ENCODE data around the gene NT5DC2. TPM values are rescaled to one million over a fixed set of nuclear protein-coding genes. Genes with fewer than 3 reads are reported as not detected.

NT5DC2 gene
- total RNA-seq, 2 donors from 2014 or later = 25.4 to 32.4 TPM

GRCh38 chr3:52484680-52485461 is 48.8 kb downstream of the NT5DC2 start:
- no peak for ATAC-seq
- 84 to 88% methylated on average over 8 to 10 of the region's 10 CpGs for WGBS, 2 donors
- H3K4me1 ChIP-seq = peaks cover under 1% of the 10 kb centered on the region
- no peaks in the 10 kb centered on the region for H3K27me3 ChIP-seq
- H3K4me3 ChIP-seq = no peak overlapping the region
- H3K36me3 ChIP-seq (replicated peaks in 1 of 2; ENCODE audit: insufficient read depth in 1 of 2, low read depth in 2 of 2) = peaks cover 0 to 19% of the 10 kb centered on the region in 2 donors
- intact Hi-C loops (cut with DNase I) = no loop called here
- no peak for DNase-seq
- no peak for TF ChIP-seq POLR2A (IDR thresholded peaks at IDR 0.05)
- TF ChIP-seq, protein P1, sequence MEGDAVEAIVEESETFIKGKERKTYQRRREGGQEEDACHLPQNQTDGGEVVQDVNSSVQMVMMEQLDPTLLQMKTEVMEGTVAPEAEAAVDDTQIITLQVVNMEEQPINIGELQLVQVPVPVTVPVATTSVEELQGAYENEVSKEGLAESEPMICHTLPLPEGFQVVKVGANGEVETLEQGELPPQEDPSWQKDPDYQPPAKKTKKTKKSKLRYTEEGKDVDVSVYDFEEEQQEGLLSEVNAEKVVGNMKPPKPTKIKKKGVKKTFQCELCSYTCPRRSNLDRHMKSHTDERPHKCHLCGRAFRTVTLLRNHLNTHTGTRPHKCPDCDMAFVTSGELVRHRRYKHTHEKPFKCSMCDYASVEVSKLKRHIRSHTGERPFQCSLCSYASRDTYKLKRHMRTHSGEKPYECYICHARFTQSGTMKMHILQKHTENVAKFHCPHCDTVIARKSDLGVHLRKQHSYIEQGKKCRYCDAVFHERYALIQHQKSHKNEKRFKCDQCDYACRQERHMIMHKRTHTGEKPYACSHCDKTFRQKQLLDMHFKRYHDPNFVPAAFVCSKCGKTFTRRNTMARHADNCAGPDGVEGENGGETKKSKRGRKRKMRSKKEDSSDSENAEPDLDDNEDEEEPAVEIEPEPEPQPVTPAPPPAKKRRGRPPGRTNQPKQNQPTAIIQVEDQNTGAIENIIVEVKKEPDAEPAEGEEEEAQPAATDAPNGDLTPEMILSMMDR (IDR thresholded peaks at IDR 0.05) = no peak
- H3K9me3 ChIP-seq = no peaks in the 10 kb centered on the region
- no peak overlapping the region for H3K27ac ChIP-seq

DNA sequence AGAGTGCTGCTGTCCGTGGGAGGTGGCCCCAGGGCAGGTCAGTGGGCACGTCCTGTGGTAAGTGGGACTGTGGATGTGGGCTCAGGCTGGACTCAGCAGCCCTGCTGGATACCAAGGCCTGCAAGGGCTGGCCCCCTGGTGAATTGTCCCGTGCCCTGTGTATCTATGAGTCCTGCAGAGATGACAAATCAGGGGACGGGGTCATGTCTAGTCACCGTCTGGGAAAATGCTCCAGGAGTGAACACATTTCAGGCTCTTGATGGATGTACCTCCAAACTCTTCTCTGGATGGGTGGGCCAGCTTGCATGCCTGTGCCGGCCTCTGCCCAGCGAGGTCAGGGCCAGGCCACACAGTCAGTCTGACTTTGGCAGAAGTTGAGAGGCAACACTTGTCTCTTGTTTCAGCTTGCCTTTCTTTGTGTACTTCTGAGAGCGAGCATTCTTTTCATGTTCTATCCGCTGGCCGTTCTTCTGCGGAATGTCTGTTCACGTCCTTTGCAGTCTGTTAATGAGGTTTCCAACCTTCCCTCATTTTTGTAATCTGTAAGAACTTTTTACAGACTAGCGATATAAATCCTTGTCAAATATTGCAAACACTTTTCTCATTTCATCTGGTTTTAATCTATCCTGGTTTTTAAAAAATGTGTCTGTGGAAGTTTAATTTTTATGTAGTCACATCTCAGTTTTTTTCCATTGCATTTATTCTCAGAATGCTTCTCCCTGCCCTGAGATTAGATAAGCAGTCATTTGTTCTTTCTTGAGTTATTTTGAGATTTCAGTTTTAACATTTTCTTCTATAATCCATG is 49.9 kb downstream of the NT5DC2 start:
- no peak for TF ChIP-seq POLR2A (IDR thresholded peaks at IDR 0.05)
- TF ChIP-seq, protein P1 (IDR thresholded peaks at IDR 0.05) = no peak
- Histone ChIP-seq H3K27ac (peak overlapping the region in 1 of 4 donors; percentile 20), H3K36me3 (replicated peaks in 1 of 2; ENCODE audit: insufficient read depth in 1 of 2, low read depth in 2 of 2) (peaks cover 0 to 24% of the 10 kb centered on the region in 2 donors), H3K27me3 (no peaks in the 10 kb centered on the region), H3K4me3 (no peak overlapping the region), H3K9me3 (no peaks in the 10 kb centered on the region), H3K4me1 (no peaks in the 10 kb centered on the region)
- intact Hi-C loops (cut with DNase I) = no loop called here
- DNase-seq = no peak
- ATAC-seq = no peak
- WGBS, 2 donors = 85 to 91% methylated on average over 11 to 13 of the region's 13 CpGs

DNA sequence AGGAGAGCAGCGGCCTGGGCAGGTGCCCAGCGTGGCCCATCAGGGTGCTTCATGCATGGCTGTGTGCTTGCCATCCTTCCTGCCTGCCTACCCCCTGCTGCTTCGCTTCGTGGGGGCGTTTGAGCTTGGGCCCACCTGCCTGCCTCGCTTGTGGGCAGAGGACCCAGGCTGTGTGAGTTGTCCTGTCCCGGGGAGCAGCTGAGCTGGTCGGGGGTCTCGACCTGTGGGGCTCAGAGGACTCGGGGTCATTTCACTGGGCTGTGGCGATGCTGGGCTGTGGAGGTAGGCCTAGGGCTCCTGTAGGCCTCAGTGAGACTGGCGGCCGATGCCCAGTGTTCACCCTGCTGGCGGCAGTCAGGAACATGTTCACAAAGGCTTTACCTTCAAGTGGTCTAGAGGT is 50.6 kb downstream of the NT5DC2 start:
- no peak for ATAC-seq
- H3K9me3 ChIP-seq = no peaks in the 10 kb centered on the region
- TF ChIP-seq, protein P1 (IDR thresholded peaks at IDR 0.05) = no peak
- TF ChIP-seq POLR2A (IDR thresholded peaks at IDR 0.05) = no peak
- no peak for DNase-seq
- 87% methylated on average over 14 of the region's 14 CpGs; no CpG with 5 or more reads in 1 of the 2 donors for WGBS, 2 donors
- no peaks in the 10 kb centered on the region for H3K27me3 ChIP-seq
- intact Hi-C loops (cut with DNase I) = no loop called here
- no peaks in the 10 kb centered on the region for H3K4me1 ChIP-seq
- H3K36me3 ChIP-seq (replicated peaks in 1 of 2; ENCODE audit: insufficient read depth in 1 of 2, low read depth in 2 of 2) = peaks cover 0 to 22% of the 10 kb centered on the region in 2 donors
- no peak overlapping the region for H3K4me3 ChIP-seq
- H3K27ac ChIP-seq = peak overlapping the region in 1 of 4 donors; percentile 20

DNA sequence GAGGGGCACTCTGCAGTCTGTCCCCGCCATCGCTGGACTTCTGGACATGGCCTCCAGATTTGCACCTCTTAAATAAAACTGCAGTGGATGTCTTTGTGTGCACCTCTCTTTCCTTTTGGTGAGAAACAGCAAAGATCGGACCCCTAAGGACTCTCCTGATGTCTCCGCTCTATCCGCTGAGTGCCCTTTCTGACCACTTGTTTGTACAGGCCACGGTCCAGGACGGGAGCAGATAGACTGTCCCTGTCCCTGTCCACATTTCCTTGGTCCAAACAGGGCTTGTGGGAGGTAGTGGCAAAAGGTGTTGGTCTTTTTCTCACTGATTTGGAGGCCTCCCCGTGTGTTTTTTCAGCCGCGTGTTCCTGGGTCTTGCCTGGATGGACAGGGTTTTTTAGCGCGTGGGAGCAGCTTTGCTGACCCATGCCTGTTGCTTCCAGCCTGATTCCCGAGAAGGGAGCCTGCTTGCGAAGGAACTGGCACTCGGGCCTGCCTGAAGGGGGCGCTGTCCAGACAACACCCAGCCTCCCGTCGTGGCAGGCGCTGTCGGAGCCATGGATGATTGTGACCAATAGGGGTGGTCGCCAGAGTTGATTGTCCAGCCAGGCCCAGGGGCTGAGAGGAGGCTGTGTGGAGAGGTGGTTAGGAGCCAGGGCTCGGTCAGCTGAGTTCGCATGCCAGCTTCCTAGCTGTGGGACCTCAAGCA is 51.7 kb downstream of the NT5DC2 start:
- ATAC-seq = no peak
- WGBS, 2 donors = 87 to 92% methylated on average over 17 to 23 of the region's 23 CpGs
- DNase-seq = peak in 1 of 4 donors; percentile 30
- no peak for TF ChIP-seq POLR2A (IDR thresholded peaks at IDR 0.05)
- TF ChIP-seq, protein P1 (IDR thresholded peaks at IDR 0.05) = no peak
- Histone ChIP-seq H3K4me1 (no peaks in the 10 kb centered on the region), H3K4me3 (no peak overlapping the region), H3K27ac (no peak overlapping the region), H3K36me3 (replicated peaks in 1 of 2; ENCODE audit: insufficient read depth in 1 of 2, low read depth in 2 of 2) (peaks cover 0 to 26% of the 10 kb centered on the region in 2 donors), H3K27me3 (no peaks in the 10 kb centered on the region), H3K9me3 (no peaks in the 10 kb centered on the region)
- intact Hi-C loops (cut with DNase I) = no loop called here
